GM19035 (cell line): ENCODE results near the gene C1orf105.

Experiments
- ATAC-seq: cut with Tn5 transposase; IDR thresholded peaks from one replicate; pipeline ENCODE4 v1.9.1; 2021; ENCODE audit not compliant: unreplicated experiment

C1orf105 gene

DNA sequence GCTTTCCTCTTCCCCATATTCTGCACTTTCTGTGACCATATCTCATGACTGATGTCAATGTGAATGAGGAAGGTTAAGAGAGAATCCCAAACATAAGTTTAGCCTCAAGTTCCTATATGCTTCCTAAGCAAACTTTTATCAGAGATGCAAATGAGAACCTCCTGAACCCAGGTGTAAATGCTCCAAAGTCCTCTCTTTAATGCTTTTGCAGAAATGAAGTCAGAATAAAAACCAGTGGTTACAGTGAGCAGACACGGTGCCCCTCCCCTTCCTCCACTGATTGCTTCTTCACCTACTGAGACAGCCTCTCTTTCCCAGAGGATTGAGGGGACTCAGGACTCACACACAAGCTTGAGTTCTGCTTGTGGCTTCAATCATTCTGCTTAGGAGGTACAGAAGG lies 35.0 kb downstream of the C1orf105 start:
- ATAC-seq = no peak

DNA sequence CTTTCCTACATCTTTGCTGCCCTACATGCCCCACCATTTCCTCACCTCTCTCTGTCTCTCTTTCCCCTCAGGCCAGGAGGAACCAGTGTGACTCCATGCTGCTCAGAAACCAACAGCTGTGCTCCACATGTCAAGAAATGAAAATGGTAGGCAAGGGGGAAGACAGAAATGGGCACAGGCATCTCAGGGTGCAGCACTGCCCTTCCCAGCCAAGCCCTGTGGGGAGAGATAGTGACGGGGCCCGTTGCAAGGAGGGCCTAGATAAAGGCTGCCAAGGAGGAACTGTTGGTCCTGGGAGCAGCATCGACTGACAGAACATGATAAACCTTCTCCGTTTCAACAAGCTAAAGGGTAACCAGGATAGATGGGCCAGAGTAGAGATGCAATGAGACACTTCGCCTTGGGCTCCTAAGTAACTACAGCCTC lies 35.9 kb downstream of the C1orf105 start:
- ATAC-seq = no peak

DNA sequence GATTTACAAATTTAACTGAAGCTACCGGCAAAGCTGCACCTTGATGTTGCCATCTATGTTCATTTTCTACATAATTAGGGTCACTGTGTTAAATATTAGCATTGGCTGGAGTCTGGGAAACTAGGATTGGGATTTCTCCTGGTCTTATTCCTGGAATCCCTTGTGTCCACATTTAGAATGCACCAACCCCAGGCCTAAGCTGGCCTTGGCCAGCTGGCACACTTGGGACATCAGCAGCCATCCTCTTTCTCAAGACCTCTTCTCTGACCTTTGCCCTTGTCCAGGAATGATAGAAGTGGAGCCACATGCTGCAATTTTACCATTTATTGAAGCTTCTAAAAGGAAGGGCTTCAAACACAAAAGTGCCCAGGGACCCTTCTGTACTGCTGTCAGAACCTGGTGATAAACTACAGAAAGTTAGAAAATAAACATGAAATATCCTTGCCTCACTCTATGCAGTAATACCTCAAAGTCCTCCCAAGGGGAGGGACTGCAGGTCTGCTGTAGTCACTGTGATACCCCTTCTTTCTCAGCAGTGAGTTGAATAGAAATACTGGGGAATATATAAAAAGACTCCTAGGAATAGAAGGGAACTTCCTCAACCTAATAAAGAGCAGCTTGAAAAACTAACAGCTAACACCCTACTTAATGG lies 37.1 kb downstream of the C1orf105 start:
- ATAC-seq = no peak

DNA sequence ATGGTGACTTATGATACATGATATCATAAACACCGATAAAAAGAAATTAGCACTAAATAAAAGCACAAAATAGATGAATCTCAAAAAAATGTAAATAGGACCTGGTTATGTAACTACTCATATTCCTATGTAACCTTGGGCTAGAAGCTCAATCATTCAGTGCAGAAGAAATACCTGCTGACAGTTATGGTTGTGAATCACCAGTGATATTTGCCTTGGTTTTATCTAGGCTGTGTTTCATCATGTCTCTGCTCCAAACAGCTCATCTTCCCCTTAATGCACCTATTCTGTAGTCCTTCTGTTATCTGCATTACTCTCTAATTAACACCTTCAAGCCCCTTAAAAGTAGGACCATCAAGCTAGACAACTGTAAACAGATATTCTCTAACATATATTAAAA lies 39.7 kb downstream of the C1orf105 start:
- no peak for ATAC-seq

DNA sequence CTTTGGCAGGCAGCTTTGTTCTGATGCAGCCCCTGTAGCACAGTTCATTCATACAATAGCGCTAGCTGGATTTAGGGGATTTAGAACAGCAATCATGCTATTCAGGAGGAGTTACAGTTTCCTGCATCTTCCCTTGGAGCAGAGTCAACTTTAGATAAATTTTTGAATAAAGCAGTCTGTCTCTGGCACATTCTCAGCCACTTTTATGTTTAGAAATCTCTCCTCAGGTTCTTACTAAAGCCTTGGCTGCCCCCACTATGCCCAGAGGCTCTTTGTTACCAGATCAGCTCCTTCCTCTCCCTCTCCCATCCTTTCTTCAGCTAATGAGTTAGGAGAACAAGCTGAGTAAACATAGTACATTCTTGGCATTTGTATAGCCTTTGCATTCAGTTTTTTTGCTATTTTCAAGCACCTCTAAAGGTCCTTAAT lies 40.4 kb downstream of the C1orf105 start:
- ATAC-seq = no peak

DNA sequence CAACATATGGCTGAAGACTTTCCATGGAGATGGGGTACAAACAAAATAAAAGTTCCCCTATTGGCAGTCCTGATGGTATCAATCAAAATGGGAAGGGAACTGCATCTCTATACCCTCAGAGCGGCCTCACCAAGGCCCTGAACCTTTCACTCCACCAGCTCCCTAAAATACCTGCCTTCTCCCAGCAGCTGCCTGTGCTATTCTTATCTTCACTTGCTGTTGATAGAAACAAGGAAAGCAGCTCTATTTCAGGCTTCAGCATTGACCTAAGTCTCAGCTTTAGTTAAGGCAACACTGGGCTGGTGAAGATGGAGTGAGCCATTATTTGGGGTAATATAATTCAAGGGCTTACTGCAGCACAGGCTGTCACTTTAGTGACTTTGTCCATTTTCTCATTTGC lies 45.1 kb downstream of the C1orf105 start:
- ATAC-seq = no peak

DNA sequence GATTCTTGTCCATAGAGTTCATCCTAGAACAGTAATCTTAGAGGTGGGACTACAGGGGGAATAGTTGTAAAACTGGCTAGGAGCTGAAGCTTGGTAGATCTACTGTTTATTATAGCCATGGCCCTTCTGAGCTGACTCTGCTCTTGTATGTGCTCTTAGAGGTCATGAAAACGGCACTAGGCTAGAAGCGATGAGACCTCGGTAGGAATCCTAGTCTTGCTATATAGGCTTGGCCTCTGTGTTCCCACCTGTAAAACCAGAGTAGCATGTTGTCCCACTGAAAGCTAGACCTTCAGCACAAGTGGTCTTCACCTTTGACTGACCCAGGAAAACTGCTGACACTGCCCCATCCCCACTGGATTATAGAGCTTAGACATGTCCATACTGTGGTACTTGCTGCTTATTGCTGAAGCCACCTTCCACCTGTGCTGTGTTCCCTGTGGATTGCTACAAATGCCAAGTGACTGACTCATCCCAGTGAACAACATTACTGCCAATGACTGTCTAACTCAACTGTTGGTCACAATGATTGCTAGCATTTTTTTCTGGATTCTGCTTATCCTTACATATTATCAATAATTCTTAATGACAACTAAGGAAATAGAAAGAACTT lies 46.4 kb downstream of the C1orf105 start:
- ATAC-seq = no peak

DNA sequence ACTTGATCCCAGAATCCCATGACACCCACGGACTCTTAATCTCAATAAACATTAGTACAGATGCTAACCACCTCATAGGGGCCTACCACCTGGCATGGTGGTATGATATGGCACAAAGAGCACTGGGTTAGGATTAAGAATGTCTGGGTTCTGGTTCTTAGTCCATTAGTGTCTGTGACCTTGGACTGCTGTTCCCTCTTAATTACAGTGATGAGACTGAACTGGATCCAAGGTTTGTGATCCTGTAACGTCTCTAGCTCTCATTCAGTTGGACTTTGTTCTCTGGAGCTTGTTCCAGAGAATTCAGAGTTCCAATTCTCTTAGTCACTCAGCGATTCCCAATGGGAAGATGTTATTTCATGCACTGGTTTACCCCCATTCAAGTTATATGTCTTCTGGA lies 47.0 kb downstream of the C1orf105 start:
- no peak for ATAC-seq

DNA sequence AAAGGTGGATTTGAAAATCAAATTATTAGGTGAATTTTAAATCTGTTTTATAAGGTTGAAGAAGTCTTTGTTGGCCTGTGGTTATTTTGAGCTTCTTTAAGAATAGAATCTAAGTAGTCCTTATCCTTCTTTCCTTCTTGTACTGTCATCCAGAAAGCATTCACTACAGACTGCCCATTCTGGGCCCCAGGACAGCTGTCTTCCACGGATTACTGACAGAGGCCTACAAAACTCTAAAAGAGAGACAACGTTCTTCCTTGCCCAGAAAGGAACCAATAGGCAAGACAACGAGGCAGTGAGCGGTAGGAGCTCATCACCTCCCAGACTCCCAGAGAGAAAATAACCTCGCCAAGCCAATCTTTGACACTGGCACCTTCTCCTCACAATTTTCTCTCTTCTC lies 47.8 kb downstream of the C1orf105 start:
- no peak for ATAC-seq

DNA sequence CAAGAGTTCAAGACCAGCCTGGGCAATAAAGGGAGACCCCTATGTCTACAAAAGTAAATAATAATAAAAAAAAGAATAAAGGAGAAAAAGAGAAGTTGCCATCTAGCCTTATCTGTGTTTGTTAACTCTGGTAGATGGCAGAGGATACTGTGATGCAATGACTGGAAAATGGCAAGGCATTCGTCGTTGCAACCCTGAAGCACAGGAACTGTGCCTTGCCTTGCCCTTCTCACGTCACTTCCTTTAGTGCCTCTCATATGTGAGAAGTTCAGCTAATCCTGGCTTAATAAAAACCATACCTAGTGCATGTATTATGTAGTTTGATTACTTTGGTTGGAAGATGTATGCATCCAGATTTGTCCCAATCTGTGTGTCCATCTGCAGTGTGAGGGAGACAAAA lies 49.2 kb downstream of the C1orf105 start:
- ATAC-seq = no peak

DNA sequence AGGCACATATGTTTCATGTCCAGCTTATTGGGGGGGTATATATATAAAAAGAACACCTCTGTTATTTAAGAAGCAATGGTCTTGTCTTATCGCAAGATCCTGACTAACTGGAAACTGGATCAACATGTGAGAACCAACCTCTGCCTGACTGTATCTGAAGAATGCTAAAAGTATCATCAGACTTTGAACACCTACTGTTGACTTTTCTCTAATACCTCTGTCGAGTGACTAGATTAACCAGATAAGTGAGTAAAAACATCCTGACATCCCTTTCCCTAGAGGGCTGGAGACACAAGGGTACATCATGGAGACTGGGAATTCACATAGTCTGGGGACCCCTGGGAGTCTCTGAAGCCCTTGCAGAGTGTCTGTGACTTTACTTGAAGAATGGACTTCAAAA lies 49.7 kb downstream of the C1orf105 start:
- ATAC-seq = no peak

DNA sequence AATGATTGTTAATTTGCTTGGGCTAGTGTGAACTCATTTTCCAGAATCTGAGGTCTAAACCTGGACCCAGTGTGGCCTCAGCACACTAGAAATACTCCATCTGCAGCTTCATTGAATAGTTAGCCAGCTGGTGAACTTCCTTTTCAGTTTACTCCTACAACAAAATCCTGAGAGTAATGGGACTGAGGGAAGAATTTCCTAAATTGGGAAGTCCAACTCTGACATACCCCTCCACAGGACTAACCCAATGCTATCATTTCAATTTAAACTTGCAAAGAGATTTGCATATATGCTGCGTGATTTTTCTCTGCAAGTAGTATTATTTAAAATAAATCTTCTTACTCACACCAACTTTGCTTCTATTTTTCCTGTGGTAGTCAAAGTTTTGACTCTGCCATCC lies 51.2 kb downstream of the C1orf105 start:
- no peak for ATAC-seq

DNA sequence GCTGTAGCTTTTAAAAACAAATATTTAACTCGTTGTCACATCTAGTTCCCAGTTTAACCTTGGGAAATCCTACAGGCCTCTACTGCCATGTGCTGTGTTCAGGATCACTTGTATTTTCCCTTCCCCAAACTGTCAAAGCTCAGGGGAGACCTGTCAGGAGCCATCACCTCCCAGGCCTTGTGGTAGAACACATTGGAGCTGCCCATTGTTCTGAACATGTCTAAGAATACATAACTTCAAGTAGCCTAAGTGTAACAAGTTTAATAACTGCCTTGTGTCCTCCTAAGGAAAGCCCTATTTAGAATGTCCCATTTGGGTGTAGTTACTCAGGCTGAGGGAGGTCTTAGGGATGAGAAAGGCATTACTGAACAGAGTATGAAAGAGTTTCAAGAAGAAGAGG lies 52.0 kb downstream of the C1orf105 start:
- ATAC-seq = no peak

DNA sequence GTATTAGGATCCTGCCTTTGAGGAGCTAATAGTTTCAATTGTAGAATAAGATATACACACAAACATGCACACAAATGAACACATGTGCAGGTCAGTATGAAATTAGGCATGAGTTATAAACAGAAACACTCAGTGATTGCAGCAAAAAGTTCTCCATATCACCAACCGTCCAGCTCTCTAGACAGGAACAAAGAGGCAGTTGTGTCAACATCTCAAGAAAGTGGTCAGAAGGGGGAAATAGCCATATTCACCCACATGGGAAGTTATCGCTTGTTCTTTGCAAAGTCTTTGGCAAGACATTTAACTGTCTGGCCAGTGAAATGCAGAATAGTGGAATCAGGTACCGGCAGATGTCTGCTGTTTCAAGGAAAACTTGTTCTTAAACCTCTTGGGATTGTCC lies 52.8 kb downstream of the C1orf105 start:
- no peak for ATAC-seq

DNA sequence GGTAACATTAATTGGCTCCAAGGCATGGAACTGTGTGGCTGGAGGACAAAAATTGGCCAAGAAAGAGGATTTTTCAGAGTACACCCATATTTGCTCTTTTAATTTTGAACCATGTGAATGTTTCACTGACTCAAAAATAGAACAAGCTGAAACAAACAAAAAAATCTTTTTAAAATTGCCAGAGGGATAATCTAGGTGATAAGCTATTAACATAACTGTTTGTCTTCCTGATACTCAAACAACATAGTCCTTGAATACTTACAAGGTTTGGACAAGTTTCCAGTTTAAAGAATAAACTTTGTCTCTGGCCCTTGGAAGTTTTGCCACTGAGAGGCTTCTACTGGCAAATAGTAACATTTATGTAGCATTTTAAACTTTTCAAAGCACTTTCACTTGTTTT lies 53.4 kb downstream of the C1orf105 start:
- no peak for ATAC-seq

DNA sequence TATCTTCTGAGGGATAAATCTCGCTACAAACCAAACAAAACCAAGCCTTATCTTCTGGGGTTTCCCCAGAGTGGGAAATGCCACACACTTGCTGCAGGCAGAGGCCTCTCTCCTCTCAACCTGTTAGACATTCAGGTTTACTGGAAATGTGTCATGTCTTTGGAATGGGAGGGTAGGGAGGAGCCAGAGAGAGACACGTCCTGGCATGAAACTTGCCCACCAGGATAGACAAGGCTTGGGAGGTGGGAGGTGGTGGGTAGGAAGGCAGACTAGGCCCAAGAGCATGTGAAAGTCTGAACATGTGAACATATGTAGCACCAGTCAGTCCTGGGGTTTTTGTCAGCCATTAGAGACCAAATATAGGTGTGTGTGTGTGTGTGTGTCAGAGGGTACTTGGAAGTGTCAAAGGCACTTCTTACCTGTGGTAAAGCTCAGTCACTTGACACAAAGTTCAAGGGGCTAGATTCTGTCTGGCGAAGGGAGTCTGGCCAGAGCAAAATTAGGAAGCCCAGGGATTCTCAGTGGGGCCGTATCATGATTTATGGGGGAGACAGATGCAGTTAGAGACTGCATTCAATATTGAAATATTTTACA lies 55.8 kb downstream of the C1orf105 start:
- no peak for ATAC-seq

DNA sequence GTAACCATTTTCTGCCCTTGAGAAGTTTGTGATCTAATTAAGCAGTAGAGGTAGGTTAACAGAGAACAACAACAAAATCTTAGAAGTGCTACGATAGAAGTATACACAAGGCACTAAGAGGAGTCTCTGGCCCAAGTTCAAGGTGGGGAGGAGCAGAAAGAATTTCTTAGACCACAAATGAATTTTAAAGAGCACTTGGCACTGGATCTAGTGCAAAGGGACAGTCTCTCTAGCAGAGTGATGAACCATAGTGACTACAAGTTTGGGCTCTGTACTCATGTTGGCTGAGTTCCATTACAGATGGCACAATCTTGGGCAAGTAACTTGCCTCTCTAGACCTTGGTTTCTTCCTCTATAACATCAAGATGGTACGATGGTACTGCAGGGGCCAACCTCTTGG lies 56.7 kb downstream of the C1orf105 start:
- no peak for ATAC-seq

DNA sequence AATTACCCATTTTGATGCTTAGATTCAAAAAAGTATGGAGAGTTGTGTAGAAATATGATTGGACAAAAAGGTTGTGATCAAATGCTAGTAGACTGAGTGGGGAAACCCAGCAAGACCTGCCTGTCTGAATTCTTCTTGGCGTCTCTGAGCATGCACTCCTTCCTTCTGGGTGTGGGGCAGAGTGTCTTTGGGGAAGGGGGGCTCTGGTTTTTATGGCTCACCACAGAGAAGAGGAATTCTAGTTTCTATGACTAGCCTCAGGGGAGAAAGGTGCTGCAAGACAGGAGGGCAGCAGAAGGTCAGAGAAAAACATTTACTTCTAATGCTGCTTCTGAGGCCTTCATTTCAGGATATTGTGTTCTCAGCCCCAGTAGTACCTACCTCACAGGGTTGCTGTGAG lies 57.3 kb downstream of the C1orf105 start:
- no peak for ATAC-seq

DNA sequence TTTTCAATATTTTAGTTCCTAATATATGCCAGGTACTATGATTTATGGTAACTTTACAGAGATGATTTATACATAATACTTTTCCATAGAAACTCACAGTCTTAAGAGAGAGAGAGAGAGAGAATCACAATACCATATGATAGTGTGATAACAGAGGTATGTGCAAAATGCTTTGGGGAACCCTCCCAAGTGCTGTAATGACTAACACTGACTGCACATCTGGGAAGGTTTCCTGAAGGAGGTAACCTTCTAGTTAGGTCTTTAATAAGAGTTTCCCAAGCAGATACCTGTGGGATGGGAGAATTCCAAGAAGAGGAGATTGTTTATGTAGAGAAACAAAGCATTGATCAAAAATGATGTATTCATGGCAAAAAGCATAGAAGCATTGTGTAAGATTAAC lies 58.0 kb downstream of the C1orf105 start:
- no peak for ATAC-seq

DNA sequence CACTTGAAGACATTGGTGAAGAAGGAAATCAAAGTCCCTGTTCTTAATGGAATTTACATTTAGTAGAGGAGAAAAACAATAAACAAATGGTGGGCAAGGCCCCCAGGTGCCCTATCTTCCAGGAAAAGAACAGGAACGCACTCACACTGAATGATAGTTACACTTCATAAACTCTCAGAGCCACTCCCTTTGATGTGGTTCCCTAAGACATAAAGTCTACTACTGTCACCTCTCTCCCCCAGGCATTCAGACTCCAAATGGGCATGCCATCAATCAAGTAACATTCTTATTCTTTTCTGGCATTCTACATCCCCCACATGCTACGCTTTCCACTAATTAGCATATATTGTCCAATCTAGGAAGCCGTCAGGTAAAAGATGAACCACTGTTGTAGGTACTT lies 59.9 kb downstream of the C1orf105 start:
- ATAC-seq = no peak

DNA sequence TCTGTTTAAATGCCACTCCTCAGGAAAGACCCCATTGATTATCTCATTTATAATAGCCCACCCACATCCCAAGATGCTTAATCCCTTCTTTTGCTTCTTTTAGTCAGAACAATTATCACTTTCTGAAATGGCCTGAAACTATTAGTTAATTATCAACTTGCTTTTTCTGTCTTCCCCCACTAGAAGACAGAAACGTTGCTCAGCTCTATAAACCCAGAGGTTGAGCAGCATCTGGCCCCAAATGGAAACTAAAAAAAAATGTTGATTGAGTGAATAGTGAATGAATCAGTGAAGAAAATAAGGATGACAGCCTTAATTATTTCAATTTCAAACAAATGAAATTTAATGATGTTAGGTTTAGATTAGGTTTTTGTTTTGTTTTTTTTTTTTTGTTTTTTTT lies 61.6 kb downstream of the C1orf105 start:
- no peak for ATAC-seq

DNA sequence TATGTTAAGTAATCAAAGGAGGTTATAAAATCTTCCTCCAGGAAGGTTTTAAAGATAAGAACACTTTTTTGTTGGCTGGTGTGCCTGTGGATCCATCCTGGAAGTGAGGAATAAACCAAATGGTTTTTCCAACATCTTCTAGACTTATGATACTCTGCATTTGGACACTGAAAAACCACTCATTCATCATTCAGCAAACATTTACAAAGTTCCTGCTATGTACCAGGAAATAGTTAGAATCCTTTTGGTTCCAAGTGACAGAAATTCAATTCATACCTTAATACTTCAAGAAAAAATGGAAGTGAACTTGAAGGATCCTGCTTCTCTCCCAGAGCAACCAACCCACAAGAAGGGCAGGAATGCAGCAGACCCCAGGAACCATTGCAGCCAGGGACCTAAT lies 63.0 kb downstream of the C1orf105 start:
- no peak for ATAC-seq

DNA sequence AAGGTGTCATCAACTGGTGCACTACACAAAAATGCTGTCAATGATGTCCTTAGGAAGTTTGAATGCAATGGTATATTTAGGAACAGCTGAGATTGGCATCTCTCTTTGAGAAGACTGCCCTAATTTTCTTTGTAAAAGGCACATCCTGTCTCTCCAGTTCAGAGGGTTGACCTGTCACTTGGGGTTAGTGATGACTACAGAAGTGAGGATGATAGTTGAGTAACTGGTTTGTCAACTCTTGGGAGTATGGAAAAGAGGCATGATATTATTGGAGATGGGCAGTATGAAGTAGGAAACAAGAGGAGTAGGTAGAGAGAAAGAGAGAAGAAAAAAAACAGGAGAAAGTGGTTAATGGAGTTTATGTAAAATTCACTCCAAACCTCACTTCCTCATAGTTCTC lies 63.8 kb downstream of the C1orf105 start:
- ATAC-seq = no peak
